Brain microvascular endothelial cell (primary cell): ENCODE measurements around the gene OBP2B.
"Not testable (repeated sequence)": the region's sequence is repeated elsewhere in the genome, so short reads cannot be mapped to it uniquely, and the experiment has no call there.

ENCODE experiments used
- DNase-seq: peaks from one replicate; pipeline ENCODE4 v3.0.0-alpha.2; 2020
- H3K27ac ChIP-seq: fragments of 250-450 bp; sonication (Bioruptor Pico); 2 replicates; pipeline ENCODE4 v1.5.1; 2020; ENCODE audit warnings: mild to moderate bottlenecking, moderate library complexity
- H3K27me3 ChIP-seq: fragments of 250-450 bp; sonication (Bioruptor Pico); replicated peaks from 2 replicates; pipeline ENCODE4 v1.5.1; 2020; ENCODE audit warnings: mild to moderate bottlenecking
- H3K36me3 ChIP-seq: fragments of 250-450 bp; sonication (Bioruptor Pico); replicated peaks from 2 replicates; pipeline ENCODE4 v1.5.1; 2020; ENCODE audit warnings: mild to moderate bottlenecking
- H3K4me3 ChIP-seq: 2 replicates; pipeline ENCODE4 v1.5.1; 2011; ENCODE audit warnings: low read depth, mild to moderate bottlenecking, control low read depth, low read length, moderate library complexity
- CTCF ChIP-seq: IDR thresholded peaks from 2 replicates; pipeline ENCODE4 v1.5.1; 2011; ENCODE audit warnings: low read depth, mild to moderate bottlenecking, moderate library complexity, low read length, control low read depth, inconsistent platforms; ENCODE audit errors: missing control alignments
- in situ Hi-C: cut with HindIII; loops from 2 replicates; pipeline ENCODE4 v1.10.0; 2017; ENCODE audit warnings: low sequenced_read_pairs, low pct_ligation_motif_present

The OBP2B gene

GRCh38 chr9:133207540-133208170 is 1.4 kb downstream of the OBP2B start:
- no peak for TF ChIP-seq CTCF
- no peak for DNase-seq
- Histone ChIP-seq H3K27ac (no peak overlapping the region), H3K4me3 (no peak overlapping the region), H3K36me3 (no peaks in the 10 kb centered on the region), H3K27me3 (no peaks in the 10 kb centered on the region)
- in situ Hi-C loops, result no loop called here

GRCh38 chr9:133207021-133207531 is 2.0 kb downstream of the OBP2B start:
- Histone ChIP-seq H3K36me3 (no peaks in the 10 kb centered on the region), H3K4me3 (no peak overlapping the region), H3K27me3 (no peaks in the 10 kb centered on the region), H3K27ac (no peak overlapping the region)
- in situ Hi-C loops, result no loop called here
- no peak for DNase-seq
- TF ChIP-seq CTCF, result no peak

GRCh38 chr9:133205996-133206931 is 2.8 kb downstream of the OBP2B start:
- in situ Hi-C loops, result no loop called here
- H3K27me3 ChIP-seq, result no peaks in the 10 kb centered on the region

GRCh38 chr9:133205481-133205887 is 3.6 kb downstream of the OBP2B start:
- H3K36me3 ChIP-seq, H3K4me3 ChIP-seq, H3K27ac ChIP-seq, in situ Hi-C loops, DNase-seq, H3K27me3 ChIP-seq: not testable (repeated sequence)

More at GRCh38 chr9:133205996-133206931, 2.8 kb downstream of the OBP2B start:
- Histone ChIP-seq H3K27ac (no peak overlapping the region), H3K36me3 (no peaks in the 10 kb centered on the region), H3K4me3 (no peak overlapping the region)
- no peak for TF ChIP-seq CTCF
- DNase-seq, result no peak

- DNase-seq, result no peak
- Histone ChIP-seq H3K27me3 (peaks cover 7% of the 10 kb centered on the region), H3K36me3 (no peaks in the 10 kb centered on the region), H3K27ac (no peak overlapping the region), H3K4me3 (no peak overlapping the region)
- in situ Hi-C loops, result no loop called here
- TF ChIP-seq CTCF, result no peak
Observed at GRCh38 chr9:133204993-133205336, 4.1 kb downstream of the OBP2B start.

- no peaks in the 10 kb centered on the region for H3K36me3 ChIP-seq
- DNase-seq, result no peak
- H3K4me3 ChIP-seq, result no peak overlapping the region
- no peak for TF ChIP-seq CTCF
- no peak overlapping the region for H3K27ac ChIP-seq
- in situ Hi-C loops, result no loop called here
- H3K27me3 ChIP-seq, result peaks cover 11% of the 10 kb centered on the region
Observed at GRCh38 chr9:133204335-133204992, 4.6 kb downstream of the OBP2B start.
